Esophagus squamous epithelium (tissue), 4 donors: Measurements from ENCODE around the gene COG5.

Source experiments
- POLR2A ChIP-seq, 4 donors: fragments of 450-650 bp; IDR thresholded peaks; one replicate each; pipeline ENCODE4 v1.6.1; 2017; ENCODE audit warnings: antibody characterized with exemption in 4 of 4, mild to moderate bottlenecking in 4 of 4, moderate library complexity in 3 of 4
- TF ChIP-seq, protein P1 (sequence below), 6 experiments: fragments of 450-650 bp in 4 of 6; fragments of 200-600 bp in 2 of 6; sonication (generic) in 2 of 6; IDR thresholded peaks; one replicate each; pipeline ENCODE4 v1.5.1; 2016 to 2019; ENCODE audit warnings: antibody characterized with exemption in 6 of 6, mild to moderate bottlenecking in 4 of 6, moderate library complexity in 4 of 6

DNA sequence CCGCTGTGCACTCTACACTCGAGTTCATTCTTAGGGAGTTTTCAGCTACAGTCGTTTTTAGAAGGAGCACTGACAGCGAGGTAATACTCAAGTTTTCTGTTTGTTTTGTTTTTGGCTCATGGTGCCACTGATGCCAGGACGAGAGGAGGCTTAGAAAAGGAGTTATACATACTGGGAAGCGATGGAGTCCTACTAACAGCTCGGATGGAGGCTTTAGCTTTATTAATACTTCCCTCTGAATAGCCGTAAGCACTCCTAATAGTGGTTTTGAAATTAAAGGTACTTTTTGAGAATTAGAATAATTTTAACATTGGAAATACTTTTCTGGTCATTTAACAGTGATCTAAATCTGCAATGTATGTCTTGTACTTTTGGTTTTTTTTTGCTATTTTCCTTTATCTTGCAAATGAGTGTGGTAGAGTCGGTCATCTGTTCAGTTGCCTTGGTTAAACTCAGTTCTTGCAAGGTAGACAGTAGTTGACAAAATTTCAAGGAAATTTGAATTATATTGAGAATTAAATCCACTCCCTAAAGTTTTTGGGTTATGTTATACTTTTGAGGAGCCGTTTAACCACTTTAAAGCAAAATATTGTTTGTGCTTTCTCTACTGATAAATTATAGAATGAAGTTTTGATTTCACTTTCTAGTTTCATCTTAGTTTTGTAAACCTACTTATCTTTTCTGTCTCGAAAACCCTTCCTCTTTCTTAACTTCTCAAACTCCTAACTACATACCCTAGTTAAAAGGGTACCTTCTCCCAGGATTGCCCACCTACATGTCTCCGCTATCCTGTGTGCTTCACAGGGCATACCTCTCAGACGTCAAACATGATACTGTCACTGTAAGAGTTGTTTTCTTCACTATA, 393.4 kb downstream of the COG5 start:
- TF ChIP-seq, protein P1, sequence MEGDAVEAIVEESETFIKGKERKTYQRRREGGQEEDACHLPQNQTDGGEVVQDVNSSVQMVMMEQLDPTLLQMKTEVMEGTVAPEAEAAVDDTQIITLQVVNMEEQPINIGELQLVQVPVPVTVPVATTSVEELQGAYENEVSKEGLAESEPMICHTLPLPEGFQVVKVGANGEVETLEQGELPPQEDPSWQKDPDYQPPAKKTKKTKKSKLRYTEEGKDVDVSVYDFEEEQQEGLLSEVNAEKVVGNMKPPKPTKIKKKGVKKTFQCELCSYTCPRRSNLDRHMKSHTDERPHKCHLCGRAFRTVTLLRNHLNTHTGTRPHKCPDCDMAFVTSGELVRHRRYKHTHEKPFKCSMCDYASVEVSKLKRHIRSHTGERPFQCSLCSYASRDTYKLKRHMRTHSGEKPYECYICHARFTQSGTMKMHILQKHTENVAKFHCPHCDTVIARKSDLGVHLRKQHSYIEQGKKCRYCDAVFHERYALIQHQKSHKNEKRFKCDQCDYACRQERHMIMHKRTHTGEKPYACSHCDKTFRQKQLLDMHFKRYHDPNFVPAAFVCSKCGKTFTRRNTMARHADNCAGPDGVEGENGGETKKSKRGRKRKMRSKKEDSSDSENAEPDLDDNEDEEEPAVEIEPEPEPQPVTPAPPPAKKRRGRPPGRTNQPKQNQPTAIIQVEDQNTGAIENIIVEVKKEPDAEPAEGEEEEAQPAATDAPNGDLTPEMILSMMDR (IDR thresholded peaks at IDR 0.05), result no peak
- no peak for TF ChIP-seq POLR2A (IDR thresholded peaks at IDR 0.05)
